ENCODE measurements around the gene ETV2.

Gene ETV2

GRCh38 chr19:35656700-35657099 is 15.2 kb downstream of the ETV2 start:
- Histone ChIP-seq H3K4me3 (ENCODE audit: insufficient read depth, low read length, poor library complexity, severe bottlenecking) (no peak overlapping the region), H3K27me3 (ENCODE audit: low read length) (no peaks in the 10 kb centered on the region), H3K27ac (ENCODE audit: low read depth, low read length) (no peak overlapping the region), H2AFZ (ENCODE audit: low read depth, low read length, severe bottlenecking) (no peak overlapping the region), H3K79me2 (ENCODE audit: insufficient read depth, low read length) (0 out of 2 replicates have a peak, but pooled peaks cover 1% of the 10 kb centered on the region), H3K9me3 (ENCODE audit: insufficient read depth, low read length) (no peaks in the 10 kb centered on the region), H3K36me3 (ENCODE audit: low read length) (no peaks in the 10 kb centered on the region), H3K9ac (ENCODE audit: low read length) (no peak overlapping the region), H3F3A (ENCODE audit: insufficient read depth) (no peaks in the 10 kb centered on the region), H3K4me2 (ENCODE audit: low read depth, low read length, poor library complexity, severe bottlenecking) (no peak overlapping the region), H3K9me2 (replicated peaks; ENCODE audit: insufficient read depth, low read length) (no peaks in the 10 kb centered on the region), H4K20me1 (ENCODE audit: low read depth, low read length) (no peaks in the 10 kb centered on the region)
- TF ChIP-seq EZH2phosphoT487 (conservative IDR thresholded peaks at IDR 0.05; ENCODE audit: low read length) (no peak), CTCF (IDR thresholded peaks at IDR 0.05; ENCODE audit: insufficient read depth, low read length, poor library complexity, severe bottlenecking) (no peak)

- TF ChIP-seq CTCF (IDR thresholded peaks at IDR 0.05; ENCODE audit: insufficient read depth, low read length, poor library complexity, severe bottlenecking) (no peak), EZH2phosphoT487 (conservative IDR thresholded peaks at IDR 0.05; ENCODE audit: low read length) (no peak)
- no peaks in the 10 kb centered on the region for H3F3A ChIP-seq (ENCODE audit: insufficient read depth)
- H3K27me3 ChIP-seq (ENCODE audit: low read length) = no peaks in the 10 kb centered on the region
- H3K27ac ChIP-seq (ENCODE audit: low read depth, low read length) = no peak overlapping the region
- no peaks in the 10 kb centered on the region for H3K79me2 ChIP-seq (ENCODE audit: insufficient read depth, low read length)
- H3K4me2 ChIP-seq (ENCODE audit: low read depth, low read length, poor library complexity, severe bottlenecking) = no peak overlapping the region
- no peaks in the 10 kb centered on the region for H3K9me2 ChIP-seq (replicated peaks; ENCODE audit: insufficient read depth, low read length)
- no peaks in the 10 kb centered on the region for H4K20me1 ChIP-seq (ENCODE audit: low read depth, low read length)
- no peak overlapping the region for H2AFZ ChIP-seq (ENCODE audit: low read depth, low read length, severe bottlenecking)
- H3K9ac ChIP-seq (ENCODE audit: low read length) = no peak overlapping the region
- H3K36me3 ChIP-seq (ENCODE audit: low read length) = no peaks in the 10 kb centered on the region
- H3K9me3 ChIP-seq (ENCODE audit: insufficient read depth, low read length) = no peaks in the 10 kb centered on the region
- H3K4me3 ChIP-seq (ENCODE audit: insufficient read depth, low read length, poor library complexity, severe bottlenecking) = no peak overlapping the region
Measured at GRCh38 chr19:35657904-35658700, 16.6 kb downstream of the ETV2 start.

DNA sequence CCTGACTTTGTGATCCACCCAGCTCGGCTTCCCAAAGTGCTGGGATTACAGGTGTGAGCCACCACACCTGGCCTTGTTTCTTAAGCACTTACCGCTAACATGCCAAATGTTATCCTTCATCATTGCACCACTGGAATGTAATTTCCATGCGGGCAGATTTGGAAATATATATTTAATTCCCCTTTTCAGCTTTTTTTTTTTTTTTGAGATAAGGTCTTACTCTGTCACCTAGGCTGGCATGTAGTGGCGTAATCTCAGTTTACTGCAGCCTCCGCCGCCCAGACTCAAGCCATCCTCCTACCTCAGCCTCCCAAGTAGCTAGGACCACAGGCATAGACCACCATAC is 20.4 kb downstream of the ETV2 start:
- no peaks in the 10 kb centered on the region for H3K79me2 ChIP-seq (ENCODE audit: insufficient read depth, low read length)
- no peak overlapping the region for H2AFZ ChIP-seq (ENCODE audit: low read depth, low read length, severe bottlenecking)
- H3F3A ChIP-seq (ENCODE audit: insufficient read depth) = no peaks in the 10 kb centered on the region
- no peak overlapping the region for H3K9ac ChIP-seq (ENCODE audit: low read length)
- no peaks in the 10 kb centered on the region for H3K27me3 ChIP-seq (ENCODE audit: low read length)
- TF ChIP-seq EZH2phosphoT487 (conservative IDR thresholded peaks at IDR 0.05; ENCODE audit: low read length) (no peak), CTCF (IDR thresholded peaks at IDR 0.05; ENCODE audit: insufficient read depth, low read length, poor library complexity, severe bottlenecking) (no peak)
- no peaks in the 10 kb centered on the region for H3K9me3 ChIP-seq (ENCODE audit: insufficient read depth, low read length)
- no peaks in the 10 kb centered on the region for H3K9me2 ChIP-seq (replicated peaks; ENCODE audit: insufficient read depth, low read length)
- no peaks in the 10 kb centered on the region for H3K36me3 ChIP-seq (ENCODE audit: low read length)
- no peaks in the 10 kb centered on the region for H4K20me1 ChIP-seq (ENCODE audit: low read depth, low read length)
- no peak overlapping the region for H3K4me2 ChIP-seq (ENCODE audit: low read depth, low read length, poor library complexity, severe bottlenecking)
- no peak overlapping the region for H3K4me3 ChIP-seq (ENCODE audit: insufficient read depth, low read length, poor library complexity, severe bottlenecking)
- H3K27ac ChIP-seq (ENCODE audit: low read depth, low read length) = no peak overlapping the region
